Smooth muscle cell (in vitro differentiated cells): ENCODE measurements around the gene ATP6V0D1. TPM values are rescaled to one million over a fixed set of nuclear protein-coding genes. Genes with fewer than 3 reads are reported as not detected.
A peak's percentile ranks its signal among the peaks of the same experiment; 100 is the strongest.

Source experiments
- DNase-seq: peaks from one replicate; lab custom pipeline; 2025; ENCODE audit not compliant: unreplicated experiment; lab: John Stamatoyannopoulos, UW
- H2AFZ ChIP-seq: fragments of 200-600 bp; sonication (generic); 2 replicates; pipeline ENCODE4 v1.6.0; 2016; ENCODE audit warnings: antibody characterized with exemption, low read depth, mild to moderate bottlenecking
- H3F3A ChIP-seq: fragments of 200-600 bp; sonication (generic); 2 replicates; pipeline ENCODE4 v1.6.0; 2017; ENCODE audit warnings: antibody characterized with exemption, low read depth
- H3K27ac ChIP-seq: fragments of 200-600 bp; sonication (generic); 2 replicates; pipeline ENCODE4 v1.5.1; 2016; ENCODE audit warnings: low read depth, mild to moderate bottlenecking
- H3K27me3 ChIP-seq: fragments of 200-600 bp; sonication (generic); 2 replicates; pipeline ENCODE4 v1.6.1; 2016; ENCODE audit warnings: low read depth, mild to moderate bottlenecking
- H3K36me3 ChIP-seq: fragments of 200-600 bp; sonication (generic); 2 replicates; pipeline ENCODE4 v1.5.1; 2016; ENCODE audit warnings: low read depth
- H3K4me1 ChIP-seq: fragments of 200-600 bp; sonication (generic); 2 replicates; pipeline ENCODE4 v1.5.1; 2016; ENCODE audit warnings: low read depth
- H3K4me2 ChIP-seq: fragments of 200-600 bp; sonication (generic); 2 replicates; pipeline ENCODE4 v1.6.0; 2016; ENCODE audit warnings: mild to moderate bottlenecking
- H3K4me3 ChIP-seq: fragments of 200-600 bp; sonication (generic); 2 replicates; pipeline ENCODE4 v1.5.1; 2016; ENCODE audit warnings: mild to moderate bottlenecking
- H3K79me2 ChIP-seq: fragments of 200-600 bp; sonication (generic); 2 replicates; pipeline ENCODE4 v1.6.0; 2016; ENCODE audit warnings: low read depth, mild to moderate bottlenecking
- H3K9ac ChIP-seq: fragments of 200-600 bp; sonication (generic); 2 replicates; pipeline ENCODE4 v1.6.0; 2016; ENCODE audit warnings: low read depth
- H3K9me3 ChIP-seq: fragments of 200-600 bp; sonication (generic); replicated peaks from 2 replicates; pipeline ENCODE4 v1.5.1; 2016; ENCODE audit warnings: low read depth
- H4K20me1 ChIP-seq: fragments of 200-600 bp; sonication (generic); 2 replicates; pipeline ENCODE4 v1.6.0; 2016; ENCODE audit warnings: low read depth
- WGBS: methylation state at CpG from one replicate; pipeline ENCODE4 v1.1.7; 2016; ENCODE audit warnings: low lambda C conversion rate; 5-methylcytosine and 5-hydroxymethylcytosine counted together
- polyA plus RNA-seq: library from polyadenylated mRNA; unstranded; fragments of >200 nt; fragmentation: Nextera tagmentation; extraction: Ambion mirVana; gene quantifications from 2 replicates; pipeline ENCODE4 v1.2.1, GENCODE V29; 2016
- total RNA-seq: library from RNA; depleted of rRNA; stranded (reverse); fragments of >200 nt; gene quantifications from 2 replicates; pipeline ENCODE4 v1.2.3, GENCODE V29; 2014
- TF ChIP-seq, protein P1 (sequence below): fragments of 200-600 bp; sonication (generic); IDR thresholded peaks from 2 replicates; pipeline ENCODE4 v1.5.1; 2017; ENCODE audit warnings: borderline replicate concordance, mild to moderate bottlenecking, antibody characterized with exemption; ENCODE audit not compliant: insufficient read depth, poor library complexity, severe bottlenecking

Gene ATP6V0D1
- total and polyA plus RNA-seq, 2 experiments from 2014 or later, result 96.8 to 114 TPM

DNA sequence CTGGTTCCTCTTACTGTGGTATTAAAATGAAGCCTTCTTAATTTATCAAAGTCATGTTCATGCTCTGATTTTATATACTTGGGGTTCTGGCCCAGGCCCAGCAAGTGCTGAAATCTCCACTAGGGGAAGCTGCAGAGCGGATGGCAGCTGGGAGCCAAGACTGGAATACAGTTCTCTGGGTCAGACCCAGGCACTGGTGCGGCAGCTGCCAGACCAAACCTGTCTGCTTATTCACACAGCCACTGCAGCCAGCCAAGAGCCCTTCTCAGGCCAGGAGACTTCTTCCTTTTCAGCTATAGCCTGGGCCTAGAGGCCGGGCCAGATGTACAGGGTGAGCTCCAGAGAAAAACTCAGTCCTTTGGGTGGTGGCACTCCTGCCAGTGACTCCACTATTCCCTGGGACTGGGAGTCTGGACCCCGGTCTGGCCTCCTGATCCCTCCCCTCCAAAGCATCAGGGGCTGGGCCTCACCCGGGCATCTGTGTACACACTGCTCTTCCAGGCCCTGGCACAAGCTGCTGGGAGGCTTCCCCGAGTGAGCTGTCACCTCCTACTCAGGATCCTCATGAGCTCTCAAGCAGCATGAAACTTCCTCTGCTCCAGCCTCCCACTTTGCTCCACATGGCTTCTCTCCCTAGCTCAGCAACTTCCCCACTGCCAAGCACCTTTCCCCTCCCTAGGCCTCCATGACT, 24.4 kb downstream of the ATP6V0D1 start:
- DNase-seq, result no peak

DNA sequence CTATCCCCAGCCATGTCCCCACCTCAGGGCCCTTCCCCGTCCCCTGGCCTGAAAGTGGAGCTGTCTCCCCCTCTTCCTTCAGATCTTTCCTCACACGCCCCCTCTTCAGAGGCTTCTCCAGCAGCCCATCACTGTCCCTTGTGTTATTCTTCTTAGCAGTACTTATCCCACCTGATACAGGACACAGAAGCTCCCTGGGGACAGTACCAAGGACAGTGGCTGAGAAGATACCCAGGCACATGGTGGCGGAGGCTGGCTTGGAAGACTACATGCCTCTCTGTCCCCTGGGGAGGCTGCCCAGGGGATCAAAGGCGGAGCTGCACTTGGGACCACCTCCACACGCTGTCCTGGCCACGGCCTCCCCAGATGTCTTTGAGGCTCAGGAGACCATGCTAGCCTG, 26.1 kb downstream of the ATP6V0D1 start:
- peaks cover 91% of the 10 kb centered on the region for H4K20me1 ChIP-seq
- no peak overlapping the region for H3K9ac ChIP-seq

More for the DNA sequence above, 24.4 kb downstream of the ATP6V0D1 start:
- Histone ChIP-seq H3K27ac (no peak overlapping the region), H3K4me2 (no peak overlapping the region), H3K79me2 (peaks cover 12% of the 10 kb centered on the region), H3K9ac (no peak overlapping the region), H4K20me1 (peaks cover 98% of the 10 kb centered on the region), H3F3A (no peaks in the 10 kb centered on the region), H3K36me3 (no peaks in the 10 kb centered on the region), H3K27me3 (no peaks in the 10 kb centered on the region), H3K4me3 (no peak overlapping the region), H3K9me3 (no peaks in the 10 kb centered on the region), H2AFZ (no peak overlapping the region), H3K4me1 (no peaks in the 10 kb centered on the region)
- TF ChIP-seq, protein P1, sequence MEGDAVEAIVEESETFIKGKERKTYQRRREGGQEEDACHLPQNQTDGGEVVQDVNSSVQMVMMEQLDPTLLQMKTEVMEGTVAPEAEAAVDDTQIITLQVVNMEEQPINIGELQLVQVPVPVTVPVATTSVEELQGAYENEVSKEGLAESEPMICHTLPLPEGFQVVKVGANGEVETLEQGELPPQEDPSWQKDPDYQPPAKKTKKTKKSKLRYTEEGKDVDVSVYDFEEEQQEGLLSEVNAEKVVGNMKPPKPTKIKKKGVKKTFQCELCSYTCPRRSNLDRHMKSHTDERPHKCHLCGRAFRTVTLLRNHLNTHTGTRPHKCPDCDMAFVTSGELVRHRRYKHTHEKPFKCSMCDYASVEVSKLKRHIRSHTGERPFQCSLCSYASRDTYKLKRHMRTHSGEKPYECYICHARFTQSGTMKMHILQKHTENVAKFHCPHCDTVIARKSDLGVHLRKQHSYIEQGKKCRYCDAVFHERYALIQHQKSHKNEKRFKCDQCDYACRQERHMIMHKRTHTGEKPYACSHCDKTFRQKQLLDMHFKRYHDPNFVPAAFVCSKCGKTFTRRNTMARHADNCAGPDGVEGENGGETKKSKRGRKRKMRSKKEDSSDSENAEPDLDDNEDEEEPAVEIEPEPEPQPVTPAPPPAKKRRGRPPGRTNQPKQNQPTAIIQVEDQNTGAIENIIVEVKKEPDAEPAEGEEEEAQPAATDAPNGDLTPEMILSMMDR, result peak; percentile 27
- 75% methylated on average over 6 of the region's 6 CpGs for WGBS

DNA sequence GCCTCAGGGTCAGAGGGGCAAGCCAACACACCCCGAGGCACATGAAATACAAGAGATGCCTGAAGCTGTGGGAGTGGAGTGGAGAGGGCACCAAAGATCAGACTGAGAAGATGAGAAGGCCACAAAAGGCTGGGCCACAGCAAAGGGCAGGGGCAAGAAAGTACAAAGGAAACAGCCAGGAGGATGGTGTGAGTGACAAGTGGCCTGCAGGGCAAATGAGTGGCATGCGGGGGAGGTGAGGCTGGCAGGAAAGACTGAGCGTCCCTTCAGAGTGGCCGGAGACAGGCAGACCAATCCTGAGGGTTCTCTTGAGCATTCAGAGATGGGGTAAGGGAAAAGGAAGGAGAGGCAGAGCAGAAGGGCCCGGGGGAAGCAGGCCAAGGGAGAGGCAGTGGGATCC, 26.9 kb downstream of the ATP6V0D1 start:
- 85% methylated on average over 5 of the region's 5 CpGs for WGBS

More for the DNA sequence above, 26.1 kb downstream of the ATP6V0D1 start:
- Histone ChIP-seq H3K4me2 (no peak overlapping the region), H3K27ac (no peak overlapping the region), H3F3A (no peaks in the 10 kb centered on the region), H2AFZ (no peak overlapping the region), H3K79me2 (peaks cover 9% of the 10 kb centered on the region), H3K4me1 (no peaks in the 10 kb centered on the region), H3K4me3 (no peak overlapping the region), H3K9me3 (no peaks in the 10 kb centered on the region), H3K36me3 (no peaks in the 10 kb centered on the region), H3K27me3 (no peaks in the 10 kb centered on the region)
- 95% methylated on average over 6 of the region's 6 CpGs for WGBS
- DNase-seq, result no peak
- TF ChIP-seq, protein P1, result no peak

More for the DNA sequence above, 26.9 kb downstream of the ATP6V0D1 start:
- no peak overlapping the region for H3K27ac ChIP-seq
- H3K36me3 ChIP-seq, result no peaks in the 10 kb centered on the region
- no peaks in the 10 kb centered on the region for H3K4me1 ChIP-seq
- no peak for DNase-seq
- H4K20me1 ChIP-seq, result peaks cover 91% of the 10 kb centered on the region
- H3K9me3 ChIP-seq, result no peaks in the 10 kb centered on the region
- TF ChIP-seq, protein P1, result no peak
- peaks cover 9% of the 10 kb centered on the region for H3K79me2 ChIP-seq
- no peak overlapping the region for H3K4me3 ChIP-seq
- no peak overlapping the region for H3K9ac ChIP-seq
- H3K4me2 ChIP-seq, result no peak overlapping the region
- H3F3A ChIP-seq, result no peaks in the 10 kb centered on the region
- no peak overlapping the region for H2AFZ ChIP-seq
- H3K27me3 ChIP-seq, result no peaks in the 10 kb centered on the region
